HCT116 (cell line): ENCODE data around the gene SLC41A3. TPM values are rescaled to one million over a fixed set of nuclear protein-coding genes. Genes with fewer than 3 reads are reported as not detected.

ENCODE experiments used
- ATAC-seq: fragments of 200-7000 bp; cut with Tn5 transposase; 2 replicates; pipeline ENCODE4 v1.9.1; 2020; ENCODE audit warnings: mild to moderate bottlenecking, moderate library complexity
- BruUV-seq: library from RNA; stranded (reverse); fragments of 400-500 nt; replicated peaks from 2 replicates; lab custom pipeline; 2021; lab: Mats Ljungman, UMichigan
- CTCF ChIA-PET: fragments of 300-600 bp; sonication (Branson Sonifier 250); formaldehyde crosslinking; loops from one replicate; lab custom pipeline; 2021; ENCODE audit warnings: antibody characterized with exemption; lab: Charles Lee
- POLR2A ChIA-PET: fragments of 300-600, 350-600 bp; sonication (Branson Sonifier 250); formaldehyde crosslinking; loops from one replicate; lab custom pipeline; 2021; ENCODE audit warnings: antibody characterized with exemption; lab: Charles Lee
- RAD21 ChIA-PET, 2 experiments: fragments of 300-600 bp; sonication (Branson Sonifier 250); formaldehyde crosslinking; loops; one replicate each; lab custom pipeline; 2023; ENCODE audit warnings: low total read pairs in 2 of 2; ENCODE audit not compliant: uncharacterized antibody in 2 of 2, unreplicated experiment in 2 of 2, low non-redundant PET in 1 of 2; lab: Charles Lee
- DNase-seq: peaks from one replicate; pipeline ENCODE4 v3.0.0-alpha.2; 2010; ENCODE audit warnings: low read depth, low spot score
- H2AFZ ChIP-seq: fragments of 200-600 bp; shearing (Covaris generic), sonication (generic); 2 replicates; pipeline ENCODE4 v1.6.1; 2017; ENCODE audit warnings: low read depth, mixed run types, mixed read lengths, antibody characterized with exemption, low read length; ENCODE audit not compliant: poor library complexity, severe bottlenecking
- H3K27ac ChIP-seq: 2 replicates; pipeline ENCODE4 v1.5.1; 2012; ENCODE audit warnings: low read depth, low read length
- H3K27me3 ChIP-seq: fragments of 200-600 bp; sonication (generic); 2 replicates; pipeline ENCODE4 v1.6.1; 2016; ENCODE audit warnings: mixed run types, low read length, mixed read lengths; ENCODE audit not compliant: insufficient read depth
- H3K36me3 ChIP-seq, 2 experiments: fragments of 200-500 bp in 1 of 2; fragments of 200-600 bp in 1 of 2; sonication (Bioruptor generic) in 1 of 2; sonication (generic) in 1 of 2; 2 replicates each; pipeline versions ENCODE4 v1.5.1 to v1.6.1; 2014 to 2016; ENCODE audit warnings: low read length in 2 of 2, inconsistent platforms in 1 of 2, mixed read lengths in 1 of 2, mixed run types in 1 of 2; ENCODE audit not compliant: insufficient read depth in 2 of 2, control insufficient read depth in 1 of 2
- H3K4me1 ChIP-seq, 2 experiments: fragments of 200-600 bp in 1 of 2; sonication (generic) in 1 of 2; 2 replicates each; pipeline versions ENCODE4 v1.5.1 to v1.6.1; 2012 to 2017; ENCODE audit warnings: low read length in 2 of 2, inconsistent platforms in 1 of 2, mild to moderate bottlenecking in 1 of 2, mixed read lengths in 1 of 2, mixed run types in 1 of 2, moderate library complexity in 1 of 2; ENCODE audit not compliant: insufficient read depth in 2 of 2, control insufficient read depth in 1 of 2
- H3K4me2 ChIP-seq: fragments of 200-600 bp; sonication (generic); 2 replicates; pipeline ENCODE4 v1.6.1; 2017; ENCODE audit warnings: mixed run types, low read length, mixed read lengths
- H3K4me3 ChIP-seq, 2 experiments: fragments of 200-600 bp in 1 of 2; sonication (generic) in 1 of 2; replicated peaks in 1 of 2; 2 replicates each; pipeline ENCODE4 v1.5.1; 2011 to 2016; ENCODE audit warnings: low read length in 2 of 2, control low read depth in 1 of 2, low read depth in 1 of 2, mild to moderate bottlenecking in 1 of 2, mixed read lengths in 1 of 2, mixed run types in 1 of 2
- H3K79me2 ChIP-seq: fragments of 200-600 bp; sonication (generic); 2 replicates; pipeline ENCODE4 v1.6.1; 2017; ENCODE audit warnings: mild to moderate bottlenecking, mixed run types, low read length, moderate library complexity, mixed read lengths; ENCODE audit not compliant: insufficient read depth
- H3K9ac ChIP-seq: fragments of 200-600 bp; sonication (generic); 2 replicates; pipeline ENCODE4 v1.6.1; 2016; ENCODE audit warnings: low read length, mixed read lengths
- H3K9me2 ChIP-seq: fragments of 200-600 bp; sonication (generic), shearing (Covaris generic); 2 replicates; pipeline ENCODE4 v1.6.1; 2017; ENCODE audit warnings: mixed run types, mild to moderate bottlenecking, moderate library complexity; ENCODE audit not compliant: insufficient read depth
- H3K9me3 ChIP-seq, 2 experiments: fragments of 200-500 bp in 1 of 2; fragments of 200-600 bp in 1 of 2; sonication (Bioruptor generic) in 1 of 2; sonication (generic) in 1 of 2; 2 replicates each; pipeline ENCODE4 v1.6.1; 2014 to 2017; ENCODE audit warnings: low read length in 2 of 2, mixed read lengths in 2 of 2, inconsistent platforms in 1 of 2, low read depth in 1 of 2, mild to moderate bottlenecking in 1 of 2, mixed run types in 1 of 2, moderate library complexity in 1 of 2; ENCODE audit not compliant: control insufficient read depth in 1 of 2, insufficient read depth in 1 of 2
- H4K20me1 ChIP-seq: fragments of 200-600 bp; sonication (generic), shearing (Covaris generic); 2 replicates; pipeline ENCODE4 v1.6.1; 2017; ENCODE audit warnings: mixed run types, mild to moderate bottlenecking, moderate library complexity; ENCODE audit not compliant: insufficient read depth
- ATF3 ChIP-seq: IDR thresholded peaks from 2 replicates; pipeline ENCODE4 v1.6.1; 2012
- CEBPB ChIP-seq: IDR thresholded peaks from 2 replicates; pipeline ENCODE4 v1.6.1; 2012; ENCODE audit warnings: low read depth
- EZH2 ChIP-seq: fragments of 200-600 bp; sonication (generic); IDR thresholded peaks from 2 replicates; pipeline ENCODE4 v1.6.1; 2017; ENCODE audit warnings: antibody characterized with exemption, mixed run types
- FOSL1 ChIP-seq: IDR thresholded peaks from 2 replicates; pipeline ENCODE4 v1.6.1; 2012; ENCODE audit warnings: low read depth
- POLR2A ChIP-seq: IDR thresholded peaks from 2 replicates; pipeline ENCODE4 v1.7.0; 2011; ENCODE audit warnings: borderline replicate concordance; ENCODE audit not compliant: insufficient read depth, insufficient read length; ENCODE audit errors: extremely low read depth
- RAD21 ChIP-seq: IDR thresholded peaks from 2 replicates; pipeline ENCODE4 v1.6.1; 2012; ENCODE audit warnings: low read depth, mild to moderate bottlenecking
- REST ChIP-seq: IDR thresholded peaks from 2 replicates; pipeline ENCODE4 v1.6.1; 2012; ENCODE audit warnings: low read depth
- SIN3A ChIP-seq: IDR thresholded peaks from 2 replicates; pipeline ENCODE4 v1.6.1; 2012; ENCODE audit warnings: low read depth
- SP1 ChIP-seq: IDR thresholded peaks from 2 replicates; pipeline ENCODE4 v1.6.1; 2012; ENCODE audit warnings: low read depth
- SRF ChIP-seq: IDR thresholded peaks from 2 replicates; pipeline ENCODE4 v1.6.1; 2012; ENCODE audit warnings: low read depth
- TCF7L2 ChIP-seq: IDR thresholded peaks from 2 replicates; pipeline ENCODE4 v1.7.0; 2011; ENCODE audit warnings: borderline replicate concordance, inconsistent platforms; ENCODE audit not compliant: insufficient read depth, insufficient read length; ENCODE audit errors: extremely low read depth
- YY1 ChIP-seq: IDR thresholded peaks from 2 replicates; pipeline ENCODE4 v1.6.1; 2011; ENCODE audit warnings: low read length, low read depth, moderate library complexity, mild to moderate bottlenecking; ENCODE audit not compliant: insufficient replicate concordance; ENCODE audit errors: extremely low read depth
- ZNF274 ChIP-seq: fragments of 200-500 bp; sonication (Bioruptor generic); IDR thresholded peaks from 2 replicates; pipeline ENCODE4 v1.6.1; 2014; ENCODE audit warnings: mild to moderate bottlenecking, low read depth, low read length, inconsistent platforms
- intact Hi-C: fragments of 100-400 bp; cut with micrococcal nuclease; formaldehyde crosslinking; loops from 2 replicates; pipeline ENCODE4 v1.10.0; 2022
- total RNA-seq: library from RNA; stranded (reverse); gene quantifications from one replicate; pipeline ENCODE4 v1.2.1, GENCODE V29; 2021; ENCODE audit not compliant: unreplicated experiment

SLC41A3 gene
- total RNA-seq, 1 experiment from 2014 or later, result 45.9 TPM

- DNase-seq, result no peak
- ChIA-PET POLR2A (no interaction called here), CTCF (no interaction called here), RAD21 (no interaction called here)
- no peak for ATAC-seq
- H3K4me2 ChIP-seq, result no peak overlapping the region
- no peak overlapping the region for H2AFZ ChIP-seq
- no peak overlapping the region for H3K27ac ChIP-seq
- H3K4me1 ChIP-seq, result peaks cover 0 to 4% of the 10 kb centered on the region in 2 experiments; a peak in 1 of 4 replicates
- no peaks in the 10 kb centered on the region for H3K9me3 ChIP-seq
- intact Hi-C loops, result no loop called here
- H3K9me2 ChIP-seq, result no peaks in the 10 kb centered on the region
- no peak overlapping the region for H3K9ac ChIP-seq
- no TSS peak for BruUV-seq
- H3K27me3 ChIP-seq, result no peaks in the 10 kb centered on the region
- no peaks in the 10 kb centered on the region for H4K20me1 ChIP-seq
- TF ChIP-seq SP1, result no peak
- TF ChIP-seq FOSL1, result no peak
- no peak for TF ChIP-seq SRF
- TF ChIP-seq POLR2A, result no peak
- no peak for TF ChIP-seq ZNF274
- TF ChIP-seq RAD21, result no peak
- TF ChIP-seq YY1, result no peak
- TF ChIP-seq EZH2, result no peak
- TF ChIP-seq ATF3, result no peak
- no peak for TF ChIP-seq SIN3A
- no peak for TF ChIP-seq CEBPB
- TF ChIP-seq TCF7L2, result no peak
- no peak for TF ChIP-seq REST
- no peak overlapping the region for H3K4me3 ChIP-seq
- no peaks in the 10 kb centered on the region for H3K36me3 ChIP-seq
- no peaks in the 10 kb centered on the region for H3K79me2 ChIP-seq
Observed at GRCh38 chr3:126129398-126129891, 45.5 kb upstream of the SLC41A3 start.
